GM21515 (cell line): ENCODE data around the gene DEDD.
A peak's percentile ranks its signal among the peaks of the same experiment; 100 is the strongest.
"Not testable (repeated sequence)": the region's sequence is repeated elsewhere in the genome, so short reads cannot be mapped to it uniquely, and the experiment has no call there.

Experiments
- ATAC-seq: cut with Tn5 transposase; IDR thresholded peaks from one replicate; pipeline ENCODE4 v1.9.1; 2021; ENCODE audit not compliant: unreplicated experiment

The DEDD gene

GRCh38 chr1:161128591-161129420, 3.7 kb downstream of the DEDD start:
- ATAC-seq, result no peak

- no peak for ATAC-seq
Measured at GRCh38 chr1:161127649-161128048, 4.8 kb downstream of the DEDD start.

GRCh38 chr1:161122967-161123366, 9.5 kb downstream of the DEDD start:
- no peak for ATAC-seq

- no peak for ATAC-seq
Measured at GRCh38 chr1:161121834-161122233, 10.6 kb downstream of the DEDD start.

GRCh38 chr1:161121042-161121650, 11.3 kb downstream of the DEDD start:
- ATAC-seq, result no peak

- ATAC-seq, result peak; percentile 47
Measured at GRCh38 chr1:161119092-161119903, 13.2 kb downstream of the DEDD start.

- ATAC-seq, result peak; percentile 72
Measured at GRCh38 chr1:161117759-161118581, 14.5 kb downstream of the DEDD start, which contains the start of the genes NIT1 and PFDN2. Gene NIT1, plus strand, starts transcription at chr1:161118105. Its CDS starts 72 bp downstream, at chr1:161118177. Gene PFDN2, minus strand, starts transcription at chr1:161118037. Its CDS starts 11 bp downstream, at chr1:161118026.

GRCh38 chr1:161115961-161116360, 16.5 kb downstream of the DEDD start:
- not testable (repeated sequence) for ATAC-seq

- ATAC-seq, result no peak
Measured at GRCh38 chr1:161115132-161115711, 17.2 kb downstream of the DEDD start.

GRCh38 chr1:161114556-161114955, 17.9 kb downstream of the DEDD start:
- ATAC-seq, result no peak

GRCh38 chr1:161113915-161114314, 18.6 kb downstream of the DEDD start:
- ATAC-seq, result no peak

GRCh38 chr1:161111527-161111926, 20.9 kb downstream of the DEDD start:
- ATAC-seq, result no peak

GRCh38 chr1:161111117-161111516, 21.4 kb downstream of the DEDD start:
- ATAC-seq, result no peak

- no peak for ATAC-seq
Measured at GRCh38 chr1:161106431-161106830, 26.0 kb downstream of the DEDD start.

GRCh38 chr1:161100556-161100955, 31.9 kb downstream of the DEDD start:
- ATAC-seq, result no peak

- ATAC-seq, result no peak
Measured at GRCh38 chr1:161099090-161099802, 33.2 kb downstream of the DEDD start.

GRCh38 chr1:161098210-161099068, 34.0 kb downstream of the DEDD start, which contains the start of gene KLHDC9:
Gene KLHDC9, plus strand, starts transcription at chr1:161098361. Its CDS starts 175 bp downstream, at chr1:161098536.
- ATAC-seq, result peak; percentile 71

- no peak for ATAC-seq
Measured at GRCh38 chr1:161096530-161096929, 35.9 kb downstream of the DEDD start.
